Stomach (tissue), 4 donors: Measurements from ENCODE around the gene DRD1.

Experiments
- CTCF ChIP-seq, 7 experiments: fragments of 450-650 bp in 4 of 7; fragments of 200-600 bp in 3 of 7; sonication (generic) in 3 of 7; IDR thresholded peaks; one replicate each; pipeline ENCODE4 v1.5.1; 2016 to 2019; ENCODE audit warnings: antibody characterized with exemption in 7 of 7, control low read depth in 2 of 7, mild to moderate bottlenecking in 1 of 7
- EP300 ChIP-seq: sonication (generic); formaldehyde crosslinking; IDR thresholded peaks from one replicate; pipeline ENCODE4 v1.6.1; 2017; ENCODE audit warnings: antibody characterized with exemption
- POLR2A ChIP-seq, 4 donors: fragments of 450-650 bp; IDR thresholded peaks; one replicate each; pipeline ENCODE4 v1.6.1; 2016; ENCODE audit warnings: antibody characterized with exemption in 4 of 4, control low read depth in 2 of 4, mild to moderate bottlenecking in 1 of 4, moderate library complexity in 1 of 4
- POLR2AphosphoS5 ChIP-seq, 3 donors: sonication (generic); formaldehyde crosslinking; IDR thresholded peaks; one replicate each; pipeline ENCODE4 v1.6.1; 2016; ENCODE audit warnings: antibody characterized with exemption in 3 of 3

- TF ChIP-seq CTCF (IDR thresholded peaks at IDR 0.05) = no peak
- no peak for TF ChIP-seq POLR2A (IDR thresholded peaks at IDR 0.05)
- no peak for TF ChIP-seq EP300
- TF ChIP-seq POLR2AphosphoS5 (IDR thresholded peaks at IDR 0.05) = no peak
Measured at GRCh38 chr5:175438234-175438857, 5.6 kb downstream of the DRD1 start.
